Hepatocyte (in vitro differentiated cells): Measurements from ENCODE around the gene HSPBP1.

Experiments used
- EZH2phosphoT487 ChIP-seq: fragments of 200-600 bp; sonication (generic); IDR thresholded peaks from one replicate; pipeline ENCODE4 v1.6.1; 2018; ENCODE audit warnings: antibody characterized with exemption, mild to moderate bottlenecking, low read depth, moderate library complexity; ENCODE audit not compliant: unreplicated experiment, severe bottlenecking
- TF ChIP-seq, protein P1 (sequence below): fragments of 200-600 bp; sonication (generic); IDR thresholded peaks from 2 replicates; pipeline ENCODE4 v1.5.1; 2016; ENCODE audit warnings: antibody characterized with exemption, mild to moderate bottlenecking; ENCODE audit not compliant: poor library complexity

DNA sequence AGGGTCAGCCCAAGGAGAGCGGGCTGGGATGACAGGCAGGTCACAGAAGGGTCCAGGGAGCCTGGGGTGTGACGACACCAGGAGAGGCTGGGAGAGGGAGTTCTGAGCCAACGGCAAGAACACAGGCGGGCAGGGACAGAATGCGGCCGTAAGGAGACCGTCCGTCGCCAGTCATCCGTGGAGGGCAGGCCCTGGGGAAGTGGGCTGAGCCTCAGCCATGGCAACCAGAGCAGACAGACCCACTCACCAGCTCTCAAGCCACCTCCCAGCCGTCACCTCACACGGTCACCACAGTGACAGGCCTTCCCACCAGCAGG, 47.7 kb downstream of the HSPBP1 start:
- TF ChIP-seq, protein P1, sequence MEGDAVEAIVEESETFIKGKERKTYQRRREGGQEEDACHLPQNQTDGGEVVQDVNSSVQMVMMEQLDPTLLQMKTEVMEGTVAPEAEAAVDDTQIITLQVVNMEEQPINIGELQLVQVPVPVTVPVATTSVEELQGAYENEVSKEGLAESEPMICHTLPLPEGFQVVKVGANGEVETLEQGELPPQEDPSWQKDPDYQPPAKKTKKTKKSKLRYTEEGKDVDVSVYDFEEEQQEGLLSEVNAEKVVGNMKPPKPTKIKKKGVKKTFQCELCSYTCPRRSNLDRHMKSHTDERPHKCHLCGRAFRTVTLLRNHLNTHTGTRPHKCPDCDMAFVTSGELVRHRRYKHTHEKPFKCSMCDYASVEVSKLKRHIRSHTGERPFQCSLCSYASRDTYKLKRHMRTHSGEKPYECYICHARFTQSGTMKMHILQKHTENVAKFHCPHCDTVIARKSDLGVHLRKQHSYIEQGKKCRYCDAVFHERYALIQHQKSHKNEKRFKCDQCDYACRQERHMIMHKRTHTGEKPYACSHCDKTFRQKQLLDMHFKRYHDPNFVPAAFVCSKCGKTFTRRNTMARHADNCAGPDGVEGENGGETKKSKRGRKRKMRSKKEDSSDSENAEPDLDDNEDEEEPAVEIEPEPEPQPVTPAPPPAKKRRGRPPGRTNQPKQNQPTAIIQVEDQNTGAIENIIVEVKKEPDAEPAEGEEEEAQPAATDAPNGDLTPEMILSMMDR = no peak
- TF ChIP-seq EZH2phosphoT487 = no peak
